ENCODE measurements around the gene CD79A.
"Not testable (repeated sequence)": the region's sequence is repeated elsewhere in the genome, so short reads cannot be mapped to it uniquely, and the experiment has no call there.

CD79A gene

DNA sequence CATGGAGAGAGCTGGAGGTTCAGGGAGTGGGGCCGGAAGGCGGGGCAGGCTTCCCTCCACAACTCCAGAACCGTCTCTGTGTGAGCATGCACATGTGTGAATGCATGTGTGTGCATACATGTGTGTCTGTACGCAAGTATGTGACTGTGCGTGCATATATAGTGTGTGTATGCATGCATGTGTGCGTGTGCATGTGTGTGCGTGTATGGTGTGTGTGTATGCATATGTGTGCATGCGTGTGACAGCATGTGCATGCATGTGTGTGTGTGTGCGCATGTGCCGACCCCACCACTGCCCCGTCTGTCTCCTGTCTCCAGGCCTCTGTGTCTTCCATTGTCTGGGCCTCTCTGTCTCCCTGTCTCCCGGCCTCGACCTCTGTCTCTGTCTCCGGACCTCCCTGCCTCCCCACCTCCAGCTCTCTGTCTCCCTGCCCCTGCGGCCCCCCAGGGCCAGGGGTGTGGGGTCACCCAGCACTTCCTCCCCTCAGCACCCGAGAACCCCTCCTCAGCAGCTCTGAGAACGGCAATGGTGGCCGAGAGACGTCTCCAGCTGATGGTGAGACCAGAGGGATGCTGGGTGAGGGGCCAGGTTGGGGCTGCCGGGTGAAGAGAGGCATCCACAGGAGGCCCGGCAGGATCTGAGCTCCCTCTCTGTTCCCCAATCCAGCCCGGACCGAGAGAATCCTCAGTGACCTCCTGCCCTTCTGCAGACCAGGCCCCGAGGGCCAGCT lies 28.4 kb downstream of the CD79A start:
- DNase-seq (ENCODE audit: low spot score) (no peak), FAIRE-seq (peak; percentile 46)

DNA sequence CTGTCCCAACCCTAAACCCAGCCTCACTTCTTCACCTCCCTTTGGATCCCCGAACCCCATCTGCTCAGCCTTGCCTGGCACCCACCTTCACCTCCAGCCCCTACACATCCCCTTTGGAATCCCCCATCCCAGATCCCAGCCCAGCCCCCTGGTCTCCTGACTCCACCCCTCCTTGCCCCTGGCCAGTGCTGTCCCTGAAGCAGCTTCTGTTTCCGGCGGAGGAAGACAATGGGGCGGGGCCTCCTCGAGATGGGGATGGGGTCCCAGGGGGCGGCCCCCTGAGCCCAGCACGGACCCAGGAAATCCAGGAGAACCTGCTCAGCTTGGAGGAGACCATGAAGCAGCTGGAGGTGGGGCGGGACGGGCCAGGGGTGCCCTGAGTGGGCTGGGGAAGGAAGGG lies 29.2 kb downstream of the CD79A start:
- DNase-seq (ENCODE audit: low spot score) (no peak), FAIRE-seq (no peak)

DNA sequence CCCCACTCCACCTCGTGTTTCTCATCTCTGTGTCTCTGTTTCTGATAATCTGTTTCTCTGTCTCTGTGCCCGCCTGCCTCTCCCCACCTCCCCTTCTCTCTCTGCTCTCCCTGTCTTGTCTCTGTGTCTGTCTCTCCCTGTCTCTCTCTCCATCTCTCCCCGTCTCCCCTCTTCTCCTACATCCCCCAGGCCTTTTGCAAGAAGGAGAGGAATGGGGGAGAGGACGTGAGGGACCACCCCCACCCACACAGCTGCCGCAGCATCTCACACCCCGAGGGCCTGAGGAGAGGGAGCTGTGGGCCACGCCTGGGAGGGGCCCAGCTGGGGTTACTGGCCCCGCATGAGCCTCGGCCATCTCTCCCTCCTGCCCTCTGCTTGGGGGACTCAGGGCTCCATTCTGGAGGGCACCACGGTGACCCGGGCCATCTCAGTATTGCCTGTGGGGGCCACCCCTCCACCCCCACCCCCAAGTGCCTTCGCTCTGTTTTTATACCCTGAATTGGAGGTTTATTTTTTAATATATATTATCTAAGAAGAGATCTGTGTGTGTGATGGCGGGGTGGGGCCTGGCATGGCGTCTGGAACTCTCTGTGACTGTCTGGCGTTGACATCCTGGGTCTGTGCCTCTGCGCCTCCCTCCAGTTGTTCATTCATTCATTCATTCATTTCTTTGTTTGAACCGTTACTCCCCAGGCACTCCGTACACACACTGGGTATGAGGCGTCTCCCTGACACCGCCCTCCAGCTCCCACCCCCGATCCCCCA lies 30.0 kb downstream of the CD79A start:
- DNase-seq (ENCODE audit: low spot score): no peak
- FAIRE-seq: no peak

DNA sequence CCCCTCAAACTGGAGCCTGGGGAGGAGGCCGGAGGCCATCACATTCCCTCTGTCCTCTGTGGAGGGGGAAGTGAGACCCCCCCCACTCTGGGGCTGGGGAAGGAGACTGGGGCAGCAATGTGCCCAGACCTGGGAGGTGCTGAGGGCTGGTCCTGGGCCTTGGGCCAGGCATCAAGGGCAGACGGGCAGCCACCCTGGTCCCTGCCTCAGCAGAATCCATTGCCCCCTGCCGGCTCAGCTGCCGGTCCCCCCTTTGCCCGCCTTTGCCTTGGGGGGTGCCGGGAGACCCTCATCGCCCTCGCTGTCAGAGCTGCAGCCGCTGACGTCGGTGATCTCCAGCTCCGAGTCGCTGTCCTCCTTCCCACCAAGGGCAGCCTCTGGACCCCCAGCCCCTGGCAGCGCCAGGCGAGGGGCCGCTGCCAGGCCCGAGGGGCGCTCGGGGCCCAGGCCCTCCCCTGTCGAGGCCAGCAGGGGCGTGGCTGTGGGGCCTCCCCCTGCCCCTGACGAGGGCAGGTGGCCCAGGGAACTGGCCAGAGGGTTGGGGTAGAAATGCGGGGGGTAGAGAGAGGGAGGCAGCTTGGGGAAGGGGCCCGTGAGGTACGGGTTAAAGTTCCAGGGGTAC lies 31.0 kb downstream of the CD79A start:
- no peak for DNase-seq (ENCODE audit: low spot score)
- no peak for FAIRE-seq

DNA sequence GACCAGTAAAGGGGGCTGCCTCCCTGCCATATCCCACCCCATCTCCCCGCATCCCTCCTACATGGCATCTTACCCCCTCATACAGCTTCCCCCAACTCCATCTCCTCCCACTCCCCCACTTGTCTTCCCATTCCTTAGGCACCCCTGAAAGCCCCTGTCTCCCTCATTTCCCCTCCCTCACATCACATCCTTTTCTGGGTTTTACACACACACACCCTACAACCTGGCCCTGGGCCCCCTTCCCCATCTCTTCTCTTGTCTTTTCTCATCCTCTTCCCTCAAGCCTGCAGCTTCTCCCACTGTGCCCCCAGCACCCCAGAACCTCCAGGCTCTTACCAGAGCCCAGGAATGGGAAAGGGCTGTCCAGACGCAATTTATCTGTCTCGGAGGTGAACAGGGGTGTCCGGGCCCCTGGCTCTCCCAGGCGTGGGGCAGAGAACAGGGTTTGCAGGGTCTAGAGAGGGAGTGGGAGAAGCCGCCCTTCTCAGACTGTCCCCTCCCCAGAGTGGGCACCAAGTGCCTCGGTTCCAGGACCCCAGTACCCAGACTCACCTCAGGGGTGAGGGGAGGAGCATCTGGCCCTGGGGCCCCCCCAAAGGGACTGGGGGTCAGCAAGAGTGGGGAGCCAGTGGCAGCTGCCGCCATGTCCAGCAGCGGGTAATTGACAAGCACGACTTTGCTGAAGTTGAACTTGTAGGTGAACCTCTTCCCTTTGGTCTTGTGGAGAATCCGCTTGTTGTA lies 31.8 kb downstream of the CD79A start:
- FAIRE-seq (no peak), DNase-seq (ENCODE audit: low spot score) (no peak)

DNA sequence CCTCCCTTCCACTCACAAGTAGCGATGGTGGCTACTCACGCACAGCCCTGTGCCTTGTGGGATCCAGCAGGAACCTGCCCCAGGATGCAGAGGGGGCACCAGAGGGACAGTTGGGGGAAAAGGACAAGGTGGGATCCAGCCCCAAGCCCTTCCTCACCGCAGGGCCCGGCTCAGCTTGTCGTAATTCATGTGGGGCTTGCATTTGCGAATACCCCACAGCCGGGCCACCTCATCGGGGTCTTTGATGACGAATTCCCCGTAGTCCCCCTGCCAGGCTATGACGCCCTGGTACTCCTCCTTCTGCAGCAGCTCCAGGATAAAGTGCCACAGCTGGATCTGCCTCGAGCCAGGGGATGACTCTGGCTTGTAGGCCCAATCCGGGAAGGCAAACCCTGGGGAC lies 32.6 kb downstream of the CD79A start:
- no peak for FAIRE-seq

DNA sequence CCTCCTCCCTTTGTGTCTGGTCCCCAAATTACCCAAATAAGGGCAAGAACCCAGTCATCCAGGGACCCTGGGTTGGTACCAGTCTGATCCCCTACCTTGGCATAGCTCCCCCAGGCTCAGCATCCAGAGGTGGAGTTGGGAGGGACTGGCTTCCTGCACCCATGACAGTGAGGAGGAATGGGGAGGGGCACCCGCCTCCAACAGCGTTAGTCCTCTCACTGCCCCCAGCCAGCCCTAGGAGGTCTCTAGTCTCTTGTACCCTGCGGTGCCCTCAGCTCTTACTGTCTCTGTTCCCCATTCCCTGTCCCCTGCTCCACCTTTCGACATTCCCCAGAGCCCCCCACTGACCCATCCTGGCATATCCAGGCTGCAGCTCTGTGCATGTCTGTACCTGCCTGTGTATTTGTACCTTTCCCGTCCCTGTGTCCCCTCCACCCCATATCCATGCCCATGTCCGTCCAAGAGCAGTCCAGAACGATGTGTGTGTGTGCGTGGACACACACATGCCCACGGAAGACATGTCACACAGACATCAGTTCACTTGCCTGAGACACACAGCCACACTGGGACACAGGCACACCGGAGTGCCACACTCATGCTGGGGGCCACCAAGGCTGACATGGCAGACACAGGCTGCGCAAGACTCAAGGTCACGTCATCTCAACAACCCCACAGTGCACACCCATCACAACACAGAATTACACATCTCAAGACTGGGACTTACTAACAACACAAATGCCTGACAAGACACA lies 33.3 kb downstream of the CD79A start:
- DNase-seq (ENCODE audit: low spot score) (no peak), FAIRE-seq (no peak)

More for the DNA sequence above, 32.6 kb downstream of the CD79A start:
- no peak for DNase-seq (ENCODE audit: low spot score)

DNA sequence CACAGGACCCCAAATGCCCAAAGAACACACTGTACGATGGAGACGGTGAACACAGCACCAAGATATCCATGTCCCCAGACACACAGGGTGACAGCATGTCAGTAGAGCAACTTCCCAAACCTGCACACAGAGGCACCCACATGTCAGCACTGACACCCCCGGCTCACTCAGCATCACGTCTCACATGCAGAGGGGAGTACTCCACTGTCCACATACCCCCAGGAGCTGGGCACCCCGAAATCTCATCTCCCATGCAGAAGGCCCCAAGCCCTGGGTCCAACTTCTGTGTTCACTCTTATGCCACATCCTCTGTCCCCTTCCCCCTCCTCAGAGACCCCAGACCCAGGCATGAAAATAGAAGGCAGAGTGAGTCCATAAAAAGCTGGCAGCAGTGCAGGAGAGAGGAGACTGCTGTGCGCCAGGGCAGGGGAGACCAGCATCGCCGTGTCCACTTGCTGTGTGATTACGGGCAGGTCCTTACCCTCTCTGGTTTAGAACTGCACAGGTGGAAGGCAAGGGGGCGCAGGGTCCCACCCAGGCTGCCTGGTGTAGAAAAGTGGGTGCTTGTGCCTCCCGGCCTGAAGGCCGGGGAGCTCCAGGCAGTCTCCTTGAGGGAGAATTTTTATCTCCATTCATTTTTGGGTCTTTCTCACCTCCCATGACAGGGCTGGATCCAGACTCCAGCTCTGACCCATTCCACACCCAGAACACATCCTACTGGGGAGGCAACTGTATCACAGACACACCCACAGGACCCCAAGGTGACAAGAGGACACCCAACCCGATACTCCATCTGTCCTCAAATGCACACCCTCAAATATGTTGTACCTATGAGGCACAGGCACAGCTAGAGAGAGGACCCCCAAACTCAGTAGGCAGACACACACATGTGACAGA lies 34.2 kb downstream of the CD79A start:
- DNase-seq (ENCODE audit: low spot score) (no peak), FAIRE-seq (no peak)

DNA sequence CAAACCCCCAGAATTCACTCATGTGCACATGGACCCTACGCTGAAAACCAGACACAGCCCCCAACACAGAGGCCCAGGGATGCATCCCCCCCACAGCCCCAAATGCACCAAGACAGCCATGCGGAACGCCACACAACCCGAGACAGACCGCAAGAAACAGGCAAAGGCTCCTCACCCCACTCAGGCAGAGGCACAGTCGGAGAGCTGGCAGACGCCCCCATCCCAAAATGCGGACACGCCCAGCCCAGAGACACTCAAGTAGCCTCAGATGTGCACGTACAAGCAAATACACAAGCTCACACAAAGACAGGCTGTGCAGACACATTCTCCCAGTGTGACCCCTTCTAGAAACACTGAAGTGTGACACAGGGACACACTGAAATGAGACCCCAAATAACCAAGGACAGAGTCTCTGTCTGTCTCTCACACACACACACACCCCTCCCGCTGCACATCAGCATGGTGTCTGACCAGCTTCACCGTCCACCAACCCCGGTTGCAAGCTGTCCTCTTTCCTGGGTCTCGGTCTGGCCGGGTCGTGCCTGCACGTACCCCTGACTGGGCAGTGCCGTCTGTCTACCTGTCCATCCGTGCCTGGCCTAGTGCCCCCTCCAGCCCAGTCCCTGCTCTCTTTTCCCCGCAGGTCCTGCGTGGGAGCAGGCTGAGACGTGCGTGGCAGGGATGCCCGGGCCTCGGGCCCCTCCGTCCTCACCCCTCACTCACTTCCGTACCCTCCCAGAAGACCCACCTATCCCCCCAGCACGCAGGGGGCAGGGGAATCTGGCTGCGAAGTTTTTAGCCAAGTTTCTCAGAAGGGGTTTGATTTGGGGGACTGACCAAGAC lies 35.0 kb downstream of the CD79A start:
- no peak for FAIRE-seq

DNA sequence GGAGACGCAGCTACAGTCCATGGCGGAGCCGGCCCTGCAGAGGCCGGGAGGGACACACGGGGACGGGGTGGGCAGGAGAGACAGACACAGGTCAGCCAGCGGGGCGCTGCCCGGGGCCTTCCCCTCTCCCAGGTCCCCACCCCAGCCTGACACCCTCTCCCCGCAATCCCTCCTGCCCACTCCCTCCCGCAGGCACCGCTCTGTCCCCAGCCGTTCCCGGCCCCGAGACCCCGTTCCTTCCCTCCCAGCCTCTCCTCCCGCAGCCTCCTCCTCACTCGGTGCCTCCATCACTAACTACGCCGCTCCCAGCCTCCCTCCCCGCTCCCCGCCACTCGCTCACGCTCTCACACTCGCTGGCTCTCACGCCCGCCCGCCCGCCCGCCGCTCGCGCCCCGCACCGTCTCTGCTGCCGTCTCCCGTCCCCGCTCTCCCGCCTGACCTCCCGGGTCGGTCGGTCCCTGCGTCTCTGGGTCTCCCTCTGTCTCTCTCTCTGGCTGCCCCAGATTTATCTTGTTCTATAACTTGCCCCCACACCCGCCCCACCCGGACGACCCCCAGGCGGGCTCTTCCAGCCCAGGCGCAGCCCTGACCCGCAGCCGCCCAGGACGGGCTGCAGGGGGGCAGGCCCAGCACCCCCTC lies 35.9 kb downstream of the CD79A start:
- DNase-seq (ENCODE audit: low spot score) (no peak), FAIRE-seq (no peak)

More for the DNA sequence above, 35.0 kb downstream of the CD79A start:
- DNase-seq (ENCODE audit: low spot score): no peak

DNA sequence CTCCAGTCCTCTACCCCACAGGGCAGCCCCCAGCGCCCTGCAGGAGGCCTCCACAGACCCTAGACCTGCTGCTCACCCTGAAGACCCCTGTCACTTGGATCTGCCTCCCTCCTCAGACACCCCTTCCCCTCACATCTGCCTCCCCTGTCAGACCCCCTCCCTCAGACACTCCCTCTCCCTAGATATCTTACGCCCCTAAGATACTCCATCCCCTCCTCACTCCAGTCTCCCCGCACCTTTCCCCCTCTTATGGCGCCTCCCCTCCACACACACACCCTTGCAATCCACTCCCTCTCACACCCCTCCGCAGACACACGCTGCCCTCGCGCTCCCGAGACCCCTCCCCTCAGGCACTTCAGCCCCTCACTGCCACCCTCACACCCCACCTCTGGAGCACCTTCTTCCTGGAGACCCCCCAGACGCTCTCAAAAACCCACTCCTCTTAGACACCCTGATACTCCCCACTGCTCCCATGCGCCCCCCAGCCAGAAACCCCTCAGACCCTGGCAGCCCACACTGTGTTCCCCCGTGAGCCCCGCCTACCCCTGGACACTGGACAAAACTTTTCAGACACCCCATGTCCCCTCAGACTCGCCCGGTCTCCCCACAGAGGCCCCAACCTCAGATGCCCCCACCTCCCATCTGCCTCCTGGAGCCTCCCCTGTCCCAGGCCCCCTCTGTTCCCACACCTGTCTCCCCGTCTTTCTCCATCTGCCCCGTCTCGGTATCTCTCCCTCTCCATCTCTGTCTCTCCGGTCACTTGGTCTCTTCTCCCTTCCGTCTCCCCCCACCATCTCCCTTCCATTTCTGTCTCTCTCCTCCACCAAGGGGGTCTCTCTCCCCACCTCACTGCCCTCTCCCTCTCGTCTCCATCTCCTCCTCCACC lies 36.7 kb downstream of the CD79A start:
- DNase-seq (ENCODE audit: low spot score) (no peak), FAIRE-seq (no peak)

DNA sequence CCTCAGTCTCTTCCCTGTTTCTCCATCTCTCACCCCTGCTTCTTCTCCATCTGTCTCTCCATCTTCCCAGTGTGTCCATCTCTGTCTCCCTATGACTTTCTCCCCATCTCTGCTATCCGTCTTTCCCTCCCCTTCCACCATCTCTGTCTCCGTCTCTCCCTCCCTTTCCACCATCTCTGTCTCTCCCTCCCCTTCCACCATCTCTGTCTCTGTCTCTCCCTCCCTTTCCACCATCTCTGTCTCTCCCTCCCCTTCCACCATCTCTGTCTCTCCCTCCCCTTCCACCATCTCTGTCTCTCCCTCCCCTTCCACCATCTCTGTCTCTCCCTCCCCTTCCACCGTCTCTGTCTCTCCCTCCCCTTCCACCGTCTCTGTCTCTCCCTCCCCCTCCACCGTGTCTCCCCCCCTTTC lies 37.4 kb downstream of the CD79A start:
- not testable (repeated sequence) for FAIRE-seq; DNase-seq (ENCODE audit: low spot score)

DNA sequence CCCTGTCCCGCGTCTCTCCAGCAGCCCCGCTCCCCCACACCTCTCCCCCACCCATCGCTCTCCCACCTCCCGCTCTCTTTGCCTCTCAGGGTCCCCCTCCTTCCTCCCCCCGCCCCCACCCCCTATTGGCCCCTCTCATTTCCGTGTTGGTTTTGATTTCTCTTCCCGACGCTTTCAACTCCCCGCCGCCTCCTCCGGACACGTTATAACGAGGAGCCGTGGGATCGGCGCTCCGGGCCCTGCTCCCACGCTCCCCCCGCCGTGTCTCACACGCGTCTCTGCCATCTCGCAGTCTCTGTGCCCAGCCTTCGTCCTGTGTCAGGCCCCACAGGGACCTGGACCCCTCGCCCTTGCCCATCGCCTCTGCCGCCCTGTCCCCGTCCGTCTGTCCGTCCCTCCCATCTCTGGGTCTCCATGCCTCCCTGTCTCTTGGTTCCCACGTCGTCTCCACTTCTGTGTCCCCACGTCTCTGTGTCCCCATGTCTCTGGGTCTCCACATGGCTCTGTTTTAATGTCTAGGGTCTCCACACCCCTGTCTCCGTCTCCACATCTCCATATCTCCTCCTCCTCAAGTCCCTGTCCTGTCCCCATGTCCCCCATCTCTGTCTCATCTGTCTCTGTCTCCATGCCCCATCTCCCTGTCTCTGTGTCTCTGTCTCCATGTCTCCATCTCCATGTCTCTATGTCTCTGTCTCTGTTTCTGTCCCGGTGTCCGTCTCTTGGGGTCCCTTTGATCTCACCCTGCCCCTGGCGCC lies 38.1 kb downstream of the CD79A start:
- FAIRE-seq (no peak), DNase-seq (ENCODE audit: low spot score) (no peak)

DNA sequence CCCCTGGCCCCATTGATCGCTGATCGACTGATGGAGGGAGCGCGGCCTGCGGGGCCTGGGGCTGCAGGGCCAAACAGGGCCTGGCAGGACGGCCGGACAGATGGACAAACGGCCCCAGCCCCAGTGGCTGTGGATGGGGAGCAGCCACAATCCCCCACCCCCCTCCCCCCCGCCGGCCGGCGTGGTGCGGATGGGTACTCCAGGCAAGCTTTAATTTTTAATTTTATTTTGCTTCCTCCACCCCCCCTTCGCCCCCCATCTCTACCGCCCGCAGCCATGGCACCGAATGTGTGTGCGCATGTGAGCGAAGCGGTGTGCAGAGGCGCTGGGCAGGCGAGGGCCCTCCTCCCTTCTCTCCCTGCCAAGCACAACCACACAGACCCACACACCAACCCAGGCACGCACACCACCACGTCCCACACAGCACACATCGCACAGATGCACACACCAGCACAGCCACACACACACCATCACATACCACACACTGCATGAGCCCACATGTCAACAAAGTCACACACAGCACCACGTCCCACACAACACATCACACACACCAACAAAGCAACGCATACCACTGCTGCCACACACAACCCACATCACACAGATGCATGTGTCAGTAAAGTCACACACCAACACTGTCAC lies 38.8 kb downstream of the CD79A start:
- DNase-seq (ENCODE audit: low spot score): no peak
- FAIRE-seq: peak; percentile 91

DNA sequence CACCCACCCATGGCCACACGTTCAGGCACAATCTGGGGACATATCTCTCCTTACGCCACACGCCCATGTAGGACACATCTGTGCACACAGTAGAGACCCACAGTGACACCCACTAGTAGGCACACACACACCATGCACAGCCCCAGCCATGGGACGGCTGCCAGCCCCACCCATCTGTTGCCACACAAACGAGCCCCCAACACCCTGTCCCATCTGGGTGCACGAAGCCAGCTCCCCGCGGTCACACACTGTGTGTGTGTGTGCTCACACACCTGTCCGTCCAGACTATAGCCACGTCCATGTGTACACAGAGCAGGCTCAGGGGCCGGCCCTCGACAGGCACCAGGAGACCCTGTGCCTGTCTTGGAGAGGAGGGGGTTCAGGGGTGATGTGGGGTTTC lies 40.6 kb downstream of the CD79A start:
- DNase-seq (ENCODE audit: low spot score) (no peak), FAIRE-seq (no peak)

DNA sequence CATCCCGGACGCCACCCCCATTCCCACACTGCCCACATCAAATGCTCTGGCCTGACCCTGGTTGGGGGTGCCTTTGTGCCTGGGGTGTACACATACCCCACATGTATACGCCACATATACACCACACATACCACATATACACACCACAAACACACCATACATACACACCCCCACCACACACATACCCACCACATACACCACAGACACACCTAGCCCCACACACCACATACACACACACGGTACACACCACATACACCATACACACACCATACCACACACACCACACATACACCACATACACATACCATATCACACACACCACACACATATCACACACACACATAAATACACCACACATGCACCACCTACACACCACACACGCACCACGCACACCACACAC lies 41.0 kb downstream of the CD79A start:
- DNase-seq (ENCODE audit: low spot score) (no peak), FAIRE-seq (no peak)
